Fibroblast of villous mesenchyme (primary cell): Measurements from ENCODE around the gene TMEM208. TPM values are rescaled to one million over a fixed set of nuclear protein-coding genes. Genes with fewer than 3 reads are reported as not detected.
A peak's percentile ranks its signal among the peaks of the same experiment; 100 is the strongest.

Experiments
- DNase-seq: peaks from one replicate; pipeline ENCODE4 v3.0.0-alpha.2; 2010; ENCODE audit warnings: low read depth
- H3K4me3 ChIP-seq: 2 replicates; pipeline ENCODE4 v1.5.1; 2011; ENCODE audit warnings: low read depth, mild to moderate bottlenecking, low read length
- CTCF ChIP-seq: IDR thresholded peaks from 2 replicates; pipeline ENCODE4 v1.5.1; 2012; ENCODE audit warnings: low read depth, mild to moderate bottlenecking, low read length; ENCODE audit not compliant: insufficient read depth
- small RNA-seq: library from RNA; depleted of rRNA; stranded (forward); fragments of <200 nt; gene quantifications from one replicate; pipeline ENCODE3, GENCODE V24; 2012
- total RNA-seq: library from RNA; depleted of rRNA; stranded (reverse); fragments of >200 nt; gene quantifications from 2 replicates; pipeline ENCODE4 v1.2.3, GENCODE V29; 2012

TMEM208 gene
- total RNA-seq, 1 donor = 25.5 TPM

- no peak for TF ChIP-seq CTCF
- DNase-seq = peak; percentile 67
- H3K4me3 ChIP-seq = peak overlapping the region; percentile 69
Observed at GRCh38 chr16:67277999-67278772, 51.3 kb downstream of the TMEM208 start.

Small RNA genes lying within 50 kb of the gene (small RNA-seq; reads per million reads assigned to genes)
- 3.1 reads per million, percentile 69 among the genes with 10 or more reads in this experiment for gene MIR328

Other genes starting within 250 kb of the TMEM208 start
- gene CES4A, start 238.5 kb upstream of the TMEM208 start, total RNA-seq = 1.9 and 4.3 TPM in 2 replicates
- gene CBFB, start 198.0 kb upstream of the TMEM208 start, total RNA-seq = 71.8 and 91.5 TPM in 2 replicates
- 12.9 and 16.0 TPM in 2 replicates for gene PHAF1, start 117.2 kb upstream of the TMEM208 start, total RNA-seq
- gene B3GNT9, start 76.1 kb upstream of the TMEM208 start, total RNA-seq = 41.9 and 46.4 TPM in 2 replicates
- 12.5 and 18.4 TPM in 2 replicates for gene TRADD, start 67.2 kb upstream of the TMEM208 start, total RNA-seq
- gene FBXL8, start 67.2 kb upstream of the TMEM208 start, total RNA-seq = 8.6 and 10.6 TPM in 2 replicates
- 2.6 and 3.0 TPM in 2 replicates for gene HSF4, start 62.4 kb upstream of the TMEM208 start, total RNA-seq
- gene NOL3, start 56.6 kb upstream of the TMEM208 start, total RNA-seq = 11.7 and 12.2 TPM in 2 replicates
- gene MATCAP1, start 43.2 kb upstream of the TMEM208 start, total RNA-seq = 9.3 and 9.9 TPM in 2 replicates
- gene EXOC3L1, start 37.0 kb upstream of the TMEM208 start, total RNA-seq = not detected in 2 replicates
- 64.1 and 75.1 TPM in 2 replicates for gene E2F4, start 35.0 kb upstream of the TMEM208 start, total RNA-seq
- gene ELMO3, start 28.0 kb upstream of the TMEM208 start, total RNA-seq = 0.43 and 0.64 TPM in 2 replicates
- gene FHOD1, start 20.4 kb downstream of the TMEM208 start, total RNA-seq = 22.9 and 24.2 TPM in 2 replicates
- 1.9 and 2.2 TPM in 2 replicates for gene SLC9A5, start 21.8 kb downstream of the TMEM208 start, total RNA-seq
- gene PLEKHG4, start 52.4 kb downstream of the TMEM208 start, total RNA-seq = 18.1 and 19.6 TPM in 2 replicates
- gene KCTD19, start 99.6 kb downstream of the TMEM208 start, total RNA-seq = under 0.01 TPM in 1 of 2 replicates, not detected in the other
- gene LRRC36, start 99.7 kb downstream of the TMEM208 start, total RNA-seq = not detected in 2 replicates
- 0.86 and 0.97 TPM in 2 replicates for gene TPPP3, start 166.4 kb downstream of the TMEM208 start, total RNA-seq
- 5.2 and 8.1 TPM in 2 replicates for gene ZDHHC1, start 189.3 kb downstream of the TMEM208 start, total RNA-seq
- gene HSD11B2, start 204.0 kb downstream of the TMEM208 start, total RNA-seq = not detected in 2 replicates